HepG2 (cell line): ENCODE data around the gene CAMTA1. TPM values are rescaled to one million over a fixed set of nuclear protein-coding genes. Genes with fewer than 3 reads are reported as not detected.

Source experiments
- ARNT2 ChIP-seq: sonication (generic); formaldehyde crosslinking; IDR thresholded peaks from 2 replicates; pipeline ENCODE4 v1.8.0; 2022; ENCODE audit warnings: mild to moderate bottlenecking, low read depth, missing genetic modification reagents, moderate library complexity
- CENPX ChIP-seq: sonication (generic); formaldehyde crosslinking; IDR thresholded peaks from 2 replicates; pipeline ENCODE4 v1.9.0; 2021; ENCODE audit warnings: mild to moderate bottlenecking, missing genetic modification reagents, moderate library complexity
- EED ChIP-seq: sonication (generic); formaldehyde crosslinking; IDR thresholded peaks from 2 replicates; pipeline ENCODE4 v1.5.0; 2020; ENCODE audit warnings: mild to moderate bottlenecking, missing genetic modification reagents
- FLYWCH1 ChIP-seq: sonication (generic); formaldehyde crosslinking; IDR thresholded peaks from 2 replicates; pipeline ENCODE4 v1.8.1; 2023; ENCODE audit warnings: mild to moderate bottlenecking, missing genetic modification reagents
- FOXC1 ChIP-seq: sonication (generic); formaldehyde crosslinking; IDR thresholded peaks from 2 replicates; pipeline ENCODE4 v1.8.0; 2022; ENCODE audit warnings: mild to moderate bottlenecking, missing genetic modification reagents, borderline replicate concordance
- HNRNPK ChIP-seq: fragments of 200-400 bp; formaldehyde crosslinking; IDR thresholded peaks from 2 replicates; pipeline ENCODE4 v1.6.1; 2018; ENCODE audit warnings: low read length, low read depth, moderate library complexity, mild to moderate bottlenecking; ENCODE audit not compliant: poor library complexity, severe bottlenecking
- KLF9 ChIP-seq: IDR thresholded peaks from 2 replicates; pipeline ENCODE4 v1.6.1; 2016; ENCODE audit warnings: low read depth
- MED13 ChIP-seq: sonication (generic); formaldehyde crosslinking; IDR thresholded peaks from 2 replicates; pipeline ENCODE4 v1.5.0; 2020; ENCODE audit warnings: missing genetic modification reagents
- ONECUT2 ChIP-seq: sonication (generic); formaldehyde crosslinking; IDR thresholded peaks from 2 replicates; pipeline ENCODE4 v1.4.0; 2020; ENCODE audit warnings: missing genetic modification reagents
- RARG ChIP-seq: sonication (generic); formaldehyde crosslinking; IDR thresholded peaks from 2 replicates; pipeline ENCODE4 v1.4.0; 2020; ENCODE audit warnings: low read depth, mild to moderate bottlenecking, missing genetic modification reagents
- RBM39 ChIP-seq: fragments of 200-400 bp; formaldehyde crosslinking; IDR thresholded peaks from one replicate; pipeline ENCODE4 v1.6.1; 2018; ENCODE audit warnings: antibody characterized with exemption, mild to moderate bottlenecking, low read depth, low read length; ENCODE audit not compliant: poor library complexity, severe bottlenecking
- SP140L ChIP-seq: sonication (generic); formaldehyde crosslinking; IDR thresholded peaks from 2 replicates; pipeline ENCODE4 v1.4.0; 2020; ENCODE audit warnings: missing genetic modification reagents, borderline replicate concordance
- SRSF4 ChIP-seq: fragments of 200-400 bp; formaldehyde crosslinking; IDR thresholded peaks from one replicate; pipeline ENCODE4 v1.6.1; 2018; ENCODE audit warnings: mild to moderate bottlenecking, low read depth, low read length, moderate library complexity; ENCODE audit not compliant: poor library complexity, severe bottlenecking
- ZC3H13 ChIP-seq: sonication (generic); formaldehyde crosslinking; IDR thresholded peaks from 2 replicates; pipeline ENCODE4 v1.8.1; 2023; ENCODE audit warnings: mild to moderate bottlenecking, missing genetic modification reagents, moderate library complexity
- ZNF263 ChIP-seq: sonication (generic); formaldehyde crosslinking; IDR thresholded peaks from 2 replicates; pipeline ENCODE4 v1.4.0; 2020; ENCODE audit warnings: missing genetic modification reagents
- ZNF773 ChIP-seq: sonication (generic); formaldehyde crosslinking; IDR thresholded peaks from 2 replicates; pipeline ENCODE4 v1.4.0; 2020; ENCODE audit warnings: missing genetic modification reagents, borderline replicate concordance
- ZNF839 ChIP-seq: sonication (generic); formaldehyde crosslinking; IDR thresholded peaks from 2 replicates; pipeline ENCODE4 v1.4.0; 2020; ENCODE audit warnings: missing genetic modification reagents, mild to moderate bottlenecking, borderline replicate concordance
- polyA plus RNA-seq, 8 experiments: library from polyadenylated mRNA; depleted of rRNA in 3 of 8; stranded (reverse) in 7 of 8; unstranded in 1 of 8; fragments of >200 nt; fragmentation: Illumina TruSeq in 4 of 8; extraction: Trizol in 4 of 8; gene quantifications; 2 replicates each; pipeline versions ENCODE4 v1.2.1 to v1.2.3, GENCODE V29; 2011 to 2016; ENCODE audit warnings: low read depth in 4 of 8, missing spikeins in 1 of 8, mixed read lengths in 1 of 8; ENCODE audit not compliant: insufficient read depth in 1 of 8
- total RNA-seq, 5 experiments: library from RNA; depleted of rRNA; stranded (reverse); fragments of >200 nt; fragmentation: Illumina TruSeq; extraction: Trizol; gene quantifications; 2 replicates each; pipeline ENCODE4 v1.2.3, GENCODE V29; 2016; ENCODE audit warnings: low read depth in 1 of 5
- TF ChIP-seq, protein P1 (sequence below): IDR thresholded peaks from 2 replicates; pipeline ENCODE4 v1.6.1; 2016; ENCODE audit warnings: low read depth
- TF ChIP-seq, protein P2 (sequence below): sonication (generic); formaldehyde crosslinking; IDR thresholded peaks from 2 replicates; pipeline ENCODE4 v1.4.0; 2020; ENCODE audit warnings: missing genetic modification reagents
- TF ChIP-seq, protein P3 (sequence below): IDR thresholded peaks from 2 replicates; pipeline ENCODE4 v1.6.1; 2016; ENCODE audit warnings: missing compliant biosample characterization, missing genetic modification reagents, borderline replicate concordance
- TF ChIP-seq, protein P4 (sequence below): fragments of 450-650 bp; IDR thresholded peaks from 2 replicates; pipeline ENCODE4 v1.6.1; 2017

CAMTA1 gene
- total and polyA plus RNA-seq, 2 of the 13 experiments (the other 11 are each of a cell fraction or from before 2014, with no cell fraction given): 25.0 to 36.4 TPM

DNA sequence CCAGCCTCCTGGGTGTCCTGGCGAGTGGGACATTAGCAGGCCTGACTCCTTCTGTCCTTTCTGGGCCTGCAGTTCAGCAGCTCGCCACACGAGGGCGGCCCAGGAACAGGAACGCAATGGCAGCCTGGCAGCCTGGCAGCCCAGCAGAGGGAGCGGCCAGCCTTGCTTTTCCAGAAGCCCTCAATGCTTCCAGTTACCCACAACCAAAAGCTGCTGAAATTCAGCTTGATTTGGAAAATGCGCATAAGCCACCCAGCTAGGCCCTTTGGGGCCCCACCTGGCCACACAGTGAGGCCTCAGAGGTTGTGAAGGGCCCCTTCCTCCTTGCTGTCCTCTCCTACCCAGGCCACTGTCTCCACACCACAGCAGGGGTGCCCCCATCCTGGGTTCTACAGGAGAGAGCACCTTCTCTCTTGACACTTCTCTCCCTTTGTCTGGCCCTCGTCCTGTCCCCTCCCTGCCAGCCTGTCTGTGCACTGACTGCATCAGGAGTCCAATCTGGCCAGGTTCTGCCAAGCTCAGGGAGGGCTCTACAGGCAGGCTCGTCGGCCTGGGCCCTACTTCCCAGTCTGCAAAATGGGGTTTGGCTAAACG, 882.5 kb downstream of the CAMTA1 start (continued):
- TF ChIP-seq, protein P1, sequence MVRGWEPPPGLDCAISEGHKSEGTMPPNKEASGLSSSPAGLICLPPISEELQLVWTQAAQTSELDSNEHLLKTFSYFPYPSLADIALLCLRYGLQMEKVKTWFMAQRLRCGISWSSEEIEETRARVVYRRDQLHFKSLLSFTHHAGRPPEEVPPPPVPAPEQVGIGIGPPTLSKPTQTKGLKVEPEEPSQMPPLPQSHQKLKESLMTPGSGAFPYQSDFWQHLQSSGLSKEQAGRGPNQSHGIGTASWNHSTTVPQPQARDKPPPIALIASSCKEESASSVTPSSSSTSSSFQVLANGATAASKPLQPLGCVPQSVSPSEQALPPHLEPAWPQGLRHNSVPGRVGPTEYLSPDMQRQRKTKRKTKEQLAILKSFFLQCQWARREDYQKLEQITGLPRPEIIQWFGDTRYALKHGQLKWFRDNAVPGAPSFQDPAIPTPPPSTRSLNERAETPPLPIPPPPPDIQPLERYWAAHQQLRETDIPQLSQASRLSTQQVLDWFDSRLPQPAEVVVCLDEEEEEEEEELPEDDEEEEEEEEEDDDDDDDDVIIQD (CRISPR knock-in tag): no peak
- TF ChIP-seq ZNF773 (CRISPR knock-in tag) (no peak), ZNF263 (CRISPR knock-in tag) (no peak), FOXC1 (no peak), HNRNPK (no peak), ZNF839 (CRISPR knock-in tag) (no peak), KLF9 (no peak), EED (CRISPR knock-in tag) (no peak), SP140L (no peak), ARNT2 (CRISPR knock-in tag) (no peak), CENPX (CRISPR knock-in tag) (no peak), SRSF4 (no peak), RBM39 (no peak), ONECUT2 (CRISPR knock-in tag) (no peak), MED13 (CRISPR knock-in tag) (no peak), RARG (CRISPR knock-in tag) (no peak), ZC3H13 (CRISPR knock-in tag) (no peak), FLYWCH1 (CRISPR knock-in tag) (no peak)
- TF ChIP-seq, protein P2, sequence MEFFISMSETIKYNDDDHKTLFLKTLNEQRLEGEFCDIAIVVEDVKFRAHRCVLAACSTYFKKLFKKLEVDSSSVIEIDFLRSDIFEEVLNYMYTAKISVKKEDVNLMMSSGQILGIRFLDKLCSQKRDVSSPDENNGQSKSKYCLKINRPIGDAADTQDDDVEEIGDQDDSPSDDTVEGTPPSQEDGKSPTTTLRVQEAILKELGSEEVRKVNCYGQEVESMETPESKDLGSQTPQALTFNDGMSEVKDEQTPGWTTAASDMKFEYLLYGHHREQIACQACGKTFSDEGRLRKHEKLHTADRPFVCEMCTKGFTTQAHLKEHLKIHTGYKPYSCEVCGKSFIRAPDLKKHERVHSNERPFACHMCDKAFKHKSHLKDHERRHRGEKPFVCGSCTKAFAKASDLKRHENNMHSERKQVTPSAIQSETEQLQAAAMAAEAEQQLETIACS (CRISPR knock-in tag): no peak
- TF ChIP-seq, protein P3, sequence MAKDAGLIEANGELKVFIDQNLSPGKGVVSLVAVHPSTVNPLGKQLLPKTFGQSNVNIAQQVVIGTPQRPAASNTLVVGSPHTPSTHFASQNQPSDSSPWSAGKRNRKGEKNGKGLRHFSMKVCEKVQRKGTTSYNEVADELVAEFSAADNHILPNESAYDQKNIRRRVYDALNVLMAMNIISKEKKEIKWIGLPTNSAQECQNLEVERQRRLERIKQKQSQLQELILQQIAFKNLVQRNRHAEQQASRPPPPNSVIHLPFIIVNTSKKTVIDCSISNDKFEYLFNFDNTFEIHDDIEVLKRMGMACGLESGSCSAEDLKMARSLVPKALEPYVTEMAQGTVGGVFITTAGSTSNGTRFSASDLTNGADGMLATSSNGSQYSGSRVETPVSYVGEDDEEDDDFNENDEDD: no peak
- TF ChIP-seq, protein P4, sequence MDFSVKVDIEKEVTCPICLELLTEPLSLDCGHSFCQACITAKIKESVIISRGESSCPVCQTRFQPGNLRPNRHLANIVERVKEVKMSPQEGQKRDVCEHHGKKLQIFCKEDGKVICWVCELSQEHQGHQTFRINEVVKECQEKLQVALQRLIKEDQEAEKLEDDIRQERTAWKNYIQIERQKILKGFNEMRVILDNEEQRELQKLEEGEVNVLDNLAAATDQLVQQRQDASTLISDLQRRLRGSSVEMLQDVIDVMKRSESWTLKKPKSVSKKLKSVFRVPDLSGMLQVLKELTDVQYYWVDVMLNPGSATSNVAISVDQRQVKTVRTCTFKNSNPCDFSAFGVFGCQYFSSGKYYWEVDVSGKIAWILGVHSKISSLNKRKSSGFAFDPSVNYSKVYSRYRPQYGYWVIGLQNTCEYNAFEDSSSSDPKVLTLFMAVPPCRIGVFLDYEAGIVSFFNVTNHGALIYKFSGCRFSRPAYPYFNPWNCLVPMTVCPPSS: no peak
- TF ChIP-seq, all 625 proteins: peak for 94
